Measurements from ENCODE around the gene SPEN. TPM values are rescaled to one million over a fixed set of nuclear protein-coding genes. Genes with fewer than 3 reads are reported as not detected.

SPEN gene
- total and polyA plus RNA-seq, 2 experiments from 2014 or later, result 14.9 to 43.6 TPM

- Histone ChIP-seq H3K79me2 (replicated peaks; ENCODE audit: insufficient read depth) (no peaks in the 10 kb centered on the region), H3K27ac (ENCODE audit: low read depth) (no peak overlapping the region), H3K36me3 (ENCODE audit: insufficient read depth) (no peaks in the 10 kb centered on the region), H2AFZ (peak overlapping the region; percentile 86), H3K9me2 (ENCODE audit: insufficient read depth) (no peaks in the 10 kb centered on the region), H3K4me2 (no peak overlapping the region), H3K4me3 (no peak overlapping the region), H3F3A (replicated peaks; ENCODE audit: low read depth) (0 out of 2 replicates have a peak, but pooled peaks cover 2% of the 10 kb centered on the region), H3K27me3 (ENCODE audit: insufficient read depth) (no peaks in the 10 kb centered on the region), H3K4me1 (ENCODE audit: insufficient read depth) (peaks cover 11% of the 10 kb centered on the region; the same call in 1 of the 2 replicates), H4K20me1 (replicated peaks; ENCODE audit: insufficient read depth) (no peaks in the 10 kb centered on the region)
- ATAC-seq (peak; percentile 60), DNase-seq (ENCODE audit: low spot score) (peak; percentile 40)
- no peaks in the 10 kb centered on the region for H3K36me3 Mint-ChIP-seq (ENCODE audit: low read depth)
- H3K9me3 Mint-ChIP-seq, result no peaks in the 10 kb centered on the region
- H3K27me3 Mint-ChIP-seq (ENCODE audit: insufficient read depth, low read depth, poor library complexity), result peaks cover 11% of the 10 kb centered on the region
- no peak overlapping the region for H3K4me3 Mint-ChIP-seq
- H3K27ac Mint-ChIP-seq, result no peak overlapping the region; the same call in 1 of the 2 replicates
- TF ChIP-seq POLR2AphosphoS5 (IDR thresholded peaks at IDR 0.05; ENCODE audit: low read depth), result no peak
- TF ChIP-seq ETS1 (IDR thresholded peaks at IDR 0.05), result no peak
- no peak for TF ChIP-seq NANOG (IDR thresholded peaks at IDR 0.05; ENCODE audit: borderline replicate concordance)
- TF ChIP-seq STAT1 (IDR thresholded peaks at IDR 0.05; ENCODE audit: unreplicated experiment), result no peak
- no peak for TF ChIP-seq ZNF331 (CRISPR knock-in tag; IDR thresholded peaks at IDR 0.05; ENCODE audit: low read depth)
- TF ChIP-seq CREB1 (CRISPR knock-in tag; IDR thresholded peaks at IDR 0.05; ENCODE audit: low read depth), result no peak
- no peak for TF ChIP-seq ZNF462 (CRISPR knock-in tag; IDR thresholded peaks at IDR 0.05)
- TF ChIP-seq EZH2phosphoT487 (IDR thresholded peaks at IDR 0.05; ENCODE audit: unreplicated experiment), result no peak
- TF ChIP-seq REST (IDR thresholded peaks at IDR 0.05; ENCODE audit: unreplicated experiment), result no peak
- TF ChIP-seq EZH2 (IDR thresholded peaks at IDR 0.05; ENCODE audit: low read depth, unreplicated experiment), result no peak
- TF ChIP-seq JUNB (IDR thresholded peaks at IDR 0.05; ENCODE audit: unreplicated experiment), result no peak
- TF ChIP-seq CTCF (conservative IDR thresholded peaks at IDR 0.05; ENCODE audit: low read depth in 2 of 2), result no peak
- TF ChIP-seq ZNF114 (CRISPR knock-in tag; IDR thresholded peaks at IDR 0.05), result no peak
- peaks cover 19% of the 10 kb centered on the region for H3K4me1 Mint-ChIP-seq
Measured at GRCh38 chr1:15799928-15800835, 47.3 kb upstream of the SPEN start.

All from GM23338 (cell line).